HG02938 (cell line): ENCODE data around the gene CRTC2.
A peak's percentile ranks its signal among the peaks of the same experiment; 100 is the strongest.
"Not testable (repeated sequence)": the region's sequence is repeated elsewhere in the genome, so short reads cannot be mapped to it uniquely, and the experiment has no call there.

Source experiments
- ATAC-seq: cut with Tn5 transposase; IDR thresholded peaks from one replicate; pipeline ENCODE4 v1.9.1; 2021; ENCODE audit warnings: mild to moderate bottlenecking, moderate library complexity; ENCODE audit not compliant: unreplicated experiment

Gene CRTC2

GRCh38 chr1:153958111-153958960 lies at the start of gene CRTC2:
Gene CRTC2 (minus strand): TSS chr1:153958612. CDS start chr1:153958497, 115 bp downstream.
- peak; percentile 79 for ATAC-seq

GRCh38 chr1:154006136-154006535 lies 47.7 kb upstream of the CRTC2 start:
- no peak for ATAC-seq

DNA sequence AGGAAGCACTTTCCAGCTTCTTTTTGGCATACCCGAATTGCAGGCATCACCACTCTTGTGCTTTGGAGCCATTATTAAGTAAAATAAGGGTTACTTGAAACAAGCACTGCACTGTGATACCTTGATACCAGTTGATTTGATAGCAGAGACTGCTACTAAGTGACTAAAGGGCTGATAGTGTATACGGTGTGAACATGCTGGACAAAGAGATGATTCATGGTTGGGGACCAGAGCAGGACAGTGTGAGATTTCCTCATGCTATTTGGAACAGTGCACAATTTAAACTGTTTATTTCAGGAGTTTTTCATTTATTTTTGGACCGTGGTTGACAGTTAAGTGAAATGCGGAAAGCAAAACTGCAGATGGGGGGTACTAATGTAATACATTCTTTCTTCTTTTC lies 42.0 kb upstream of the CRTC2 start:
- no peak for ATAC-seq

DNA sequence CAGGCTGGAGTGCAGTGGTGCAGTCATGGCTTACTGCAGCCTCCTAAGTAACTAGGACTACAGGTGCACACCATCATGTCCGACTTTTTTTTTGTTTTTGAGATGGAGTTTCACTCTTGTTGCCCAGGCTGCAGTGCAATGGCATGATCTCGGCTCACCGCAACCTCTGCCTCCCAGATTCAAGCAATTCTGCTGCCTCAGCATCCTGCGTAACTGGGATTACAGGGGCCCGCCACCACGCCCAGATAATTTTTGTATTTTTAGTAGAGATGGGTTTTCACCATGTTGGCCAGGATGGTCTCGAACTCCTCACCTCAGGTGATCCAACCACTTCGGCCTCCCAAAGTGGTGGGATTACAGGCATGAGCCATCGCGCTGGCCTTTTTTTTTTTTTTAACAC lies 38.5 kb upstream of the CRTC2 start:
- ATAC-seq, result not testable (repeated sequence)

DNA sequence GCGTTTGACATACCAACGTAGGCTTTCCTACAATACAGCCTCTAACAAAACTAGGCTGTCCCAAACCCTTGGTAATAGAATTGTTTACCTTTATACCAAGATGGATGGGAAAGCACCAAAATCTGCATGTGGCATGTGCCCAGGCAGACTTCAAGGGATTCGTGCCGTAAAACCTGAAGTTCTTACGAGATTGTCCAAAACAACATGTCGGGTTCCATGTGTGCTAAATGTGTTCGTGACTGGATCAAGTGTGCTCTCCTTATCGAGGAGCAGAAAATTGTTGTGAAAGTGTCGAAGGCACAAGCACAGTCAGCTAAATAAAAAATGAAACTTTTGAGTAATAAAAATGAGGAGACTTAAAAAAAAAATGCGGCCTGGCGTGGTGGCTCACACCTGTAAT lies 37.2 kb upstream of the CRTC2 start:
- ATAC-seq, result no peak

- ATAC-seq, result no peak
These were observed 36.8 kb upstream of the CRTC2 start for GRCh38 chr1:153995202-153995601.

DNA sequence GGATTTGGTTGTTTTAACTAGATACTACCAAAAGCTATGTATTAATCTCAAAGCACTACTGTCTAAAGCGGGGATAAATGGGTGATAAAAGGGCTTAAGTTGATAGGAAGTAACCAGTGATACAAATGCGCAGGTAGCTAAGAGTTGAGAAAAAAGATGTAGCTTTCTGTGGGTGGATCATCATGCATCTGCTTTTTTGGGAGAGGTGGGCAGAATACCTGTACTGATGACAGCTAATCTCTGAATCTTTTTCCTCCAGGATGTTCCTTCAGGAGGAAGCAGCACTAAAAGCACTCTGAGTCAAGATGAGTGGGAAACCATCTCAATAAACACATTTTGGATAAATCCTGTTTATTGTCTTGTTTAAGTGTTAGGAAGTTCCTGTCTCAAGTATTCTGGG lies 33.4 kb upstream of the CRTC2 start:
- ATAC-seq, result no peak

DNA sequence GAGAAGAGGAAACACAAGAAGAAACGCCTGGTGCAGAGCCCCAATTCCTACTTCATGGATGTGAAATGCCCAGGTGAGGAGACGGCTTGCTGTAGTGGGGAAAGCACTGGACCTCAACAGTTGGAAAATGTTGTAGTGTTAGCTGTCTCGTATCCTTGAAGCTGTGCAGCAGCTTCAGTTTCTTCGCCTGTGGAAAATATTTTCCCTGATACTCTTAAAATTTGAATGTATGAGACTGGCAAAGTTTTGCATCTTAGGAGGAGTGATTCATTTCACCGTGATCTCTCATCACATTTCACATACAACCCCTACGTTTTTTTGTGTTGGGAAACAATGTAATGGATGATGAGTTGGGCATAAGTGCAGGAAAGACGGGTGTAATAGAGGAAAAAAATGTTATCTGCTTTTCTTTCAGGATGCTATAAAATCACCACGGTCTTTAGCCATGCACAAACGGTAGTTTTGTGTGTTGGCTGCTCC lies 32.8 kb upstream of the CRTC2 start:
- ATAC-seq, result no peak

- peak; percentile 57 for ATAC-seq
These were observed 32.2 kb upstream of the CRTC2 start, which contains the start of gene RPS27 for GRCh38 chr1:153990468-153991150. Gene RPS27 (plus strand): TSS chr1:153990762. CDS start chr1:153990797, 35 bp downstream.

DNA sequence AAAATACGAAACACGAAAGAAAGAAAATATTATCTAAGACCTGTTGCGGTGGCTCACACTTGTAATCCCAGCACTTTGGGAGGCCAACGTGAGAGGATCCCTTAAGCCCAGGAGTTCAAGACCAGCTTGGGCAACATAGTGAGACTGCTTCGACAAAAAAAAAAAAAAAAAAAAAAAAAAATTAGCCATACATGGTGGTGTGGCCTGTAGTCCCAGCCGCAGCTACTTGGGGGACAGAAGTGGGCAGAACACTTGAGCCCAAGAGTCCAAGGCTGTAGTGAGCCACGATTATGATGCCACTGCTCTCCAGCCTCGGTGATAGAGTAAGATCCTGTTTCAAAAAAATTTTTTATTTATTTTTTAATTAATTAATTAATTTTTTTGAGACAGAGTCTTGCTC lies 29.2 kb upstream of the CRTC2 start:
- ATAC-seq, result no peak

DNA sequence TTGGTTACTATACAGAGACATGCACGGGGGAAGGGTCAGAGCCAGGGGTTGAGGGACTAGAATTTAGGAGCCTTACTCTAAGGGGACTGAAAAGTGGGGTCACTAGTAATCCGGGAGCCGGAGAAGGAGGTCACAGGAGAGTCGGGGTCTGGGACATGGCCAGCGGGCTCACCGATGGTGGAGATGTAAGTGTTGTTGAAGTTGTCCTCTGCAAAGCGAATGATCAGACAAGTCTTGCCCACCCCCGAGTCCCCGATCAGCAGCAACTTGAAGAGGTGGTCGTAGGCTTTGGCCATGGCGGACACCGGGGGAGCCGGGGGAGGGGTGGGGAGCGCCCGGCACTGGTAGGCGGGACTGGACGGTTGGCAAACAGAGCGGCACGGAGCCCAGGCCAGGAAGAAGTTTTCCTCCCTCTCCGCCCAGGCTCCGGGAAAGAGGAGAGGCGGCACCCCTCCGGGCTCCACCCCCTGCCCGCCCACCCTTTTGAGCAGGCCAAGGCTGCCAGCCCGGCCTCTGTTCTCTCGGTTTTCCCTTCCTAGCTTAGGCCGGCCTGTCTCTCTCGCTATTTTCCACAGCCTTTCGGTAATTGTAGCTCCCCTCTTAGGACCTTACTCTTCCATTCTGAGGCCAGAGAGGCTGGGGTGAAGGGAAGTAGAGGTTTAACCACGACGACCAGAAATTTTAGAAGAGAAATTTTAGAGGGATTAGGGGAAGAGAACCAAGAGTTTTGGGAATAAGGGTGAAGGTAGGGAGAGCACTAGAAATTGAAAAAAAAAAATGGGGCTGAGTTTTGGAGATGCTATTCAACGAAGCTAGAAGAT lies 27.7 kb upstream of the CRTC2 start, which contains the start of gene RAB13:
TSS of gene RAB13 (minus strand) at position 399 of the 821 bp plus-strand sequence. CDS start at position 296, 103 bp downstream.
- no peak for ATAC-seq

DNA sequence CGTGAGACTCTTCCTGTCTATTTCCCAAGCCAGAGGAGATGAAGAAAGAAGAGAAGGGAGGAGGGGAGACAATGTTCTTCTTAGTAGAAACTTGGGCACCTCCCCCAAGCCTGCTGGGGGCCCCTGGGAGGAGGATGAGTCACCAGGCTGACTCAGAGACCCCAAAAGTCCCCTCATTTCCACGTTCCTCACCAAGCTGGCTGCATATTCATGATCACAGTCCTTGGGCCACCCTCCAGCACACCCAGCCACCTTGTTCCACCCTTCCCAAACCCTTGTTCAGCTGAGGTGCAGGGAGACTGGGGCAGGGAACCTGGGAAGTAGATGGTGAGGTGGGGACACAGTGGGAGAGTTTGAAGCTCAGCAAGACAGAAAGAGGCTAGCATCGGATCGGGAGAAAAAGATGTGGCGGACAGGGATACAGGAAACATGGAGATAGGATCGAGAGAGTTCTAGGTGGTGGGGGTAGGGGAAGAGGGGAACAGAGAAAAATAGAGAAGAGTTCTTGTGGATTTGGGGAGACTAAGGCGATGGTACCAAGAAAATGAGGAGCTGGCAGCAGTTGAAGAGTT lies 27.0 kb upstream of the CRTC2 start:
- no peak for ATAC-seq

- ATAC-seq, result no peak
These were observed 25.9 kb upstream of the CRTC2 start for GRCh38 chr1:153984123-153984894.

DNA sequence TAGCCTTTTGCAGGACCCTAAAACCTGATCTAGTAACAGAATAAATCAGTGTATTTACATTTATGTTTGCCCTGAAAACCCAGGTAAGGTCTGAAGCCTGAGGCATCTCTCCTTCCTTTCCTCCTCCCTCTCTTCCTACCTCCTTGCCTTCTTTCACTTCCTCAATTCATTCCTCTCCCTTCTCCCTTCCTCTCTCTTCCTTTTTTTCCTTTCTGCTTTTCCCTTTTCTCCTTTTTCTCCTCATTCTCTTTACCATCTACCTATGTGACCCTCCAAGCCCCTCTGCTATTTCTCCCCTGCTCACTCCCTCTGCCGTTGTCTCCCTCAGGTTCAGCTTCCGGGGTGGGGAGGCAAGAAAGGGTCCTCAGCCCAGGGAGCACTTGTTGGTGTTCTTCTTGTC lies 23.3 kb upstream of the CRTC2 start:
- not testable (repeated sequence) for ATAC-seq

- ATAC-seq, result not testable (repeated sequence)
These were observed 20.7 kb upstream of the CRTC2 start for GRCh38 chr1:153979091-153979490.

DNA sequence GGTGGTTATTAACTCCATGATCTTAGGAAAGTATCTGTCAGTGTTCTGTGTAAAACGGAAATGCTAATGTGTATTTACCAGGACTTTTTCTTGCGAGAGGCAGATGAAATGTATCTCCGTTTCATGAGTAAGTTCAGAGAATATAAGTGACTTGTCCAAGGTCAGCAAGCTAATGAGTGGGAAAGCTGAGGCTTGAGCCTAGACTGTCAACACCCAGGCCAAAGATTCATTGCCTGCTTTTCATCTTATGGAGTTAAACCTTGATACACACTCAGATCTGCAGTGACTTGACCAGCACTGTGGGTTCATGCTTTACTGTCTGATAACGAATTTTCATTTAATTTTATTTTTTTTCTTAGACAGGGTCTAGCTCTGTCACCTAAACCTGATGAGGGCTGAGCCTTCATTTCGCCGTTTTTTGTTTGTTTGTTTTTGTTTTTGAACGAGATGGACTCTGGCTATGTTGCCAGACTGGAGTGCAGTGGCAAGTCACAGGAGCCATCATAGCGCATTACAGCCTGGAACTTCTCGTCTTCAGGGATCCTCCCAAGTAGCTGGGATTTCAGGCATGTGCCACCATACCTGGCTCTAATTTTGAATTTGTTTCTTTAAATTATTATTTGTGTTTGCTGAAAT lies 20.0 kb upstream of the CRTC2 start:
- ATAC-seq, result no peak

DNA sequence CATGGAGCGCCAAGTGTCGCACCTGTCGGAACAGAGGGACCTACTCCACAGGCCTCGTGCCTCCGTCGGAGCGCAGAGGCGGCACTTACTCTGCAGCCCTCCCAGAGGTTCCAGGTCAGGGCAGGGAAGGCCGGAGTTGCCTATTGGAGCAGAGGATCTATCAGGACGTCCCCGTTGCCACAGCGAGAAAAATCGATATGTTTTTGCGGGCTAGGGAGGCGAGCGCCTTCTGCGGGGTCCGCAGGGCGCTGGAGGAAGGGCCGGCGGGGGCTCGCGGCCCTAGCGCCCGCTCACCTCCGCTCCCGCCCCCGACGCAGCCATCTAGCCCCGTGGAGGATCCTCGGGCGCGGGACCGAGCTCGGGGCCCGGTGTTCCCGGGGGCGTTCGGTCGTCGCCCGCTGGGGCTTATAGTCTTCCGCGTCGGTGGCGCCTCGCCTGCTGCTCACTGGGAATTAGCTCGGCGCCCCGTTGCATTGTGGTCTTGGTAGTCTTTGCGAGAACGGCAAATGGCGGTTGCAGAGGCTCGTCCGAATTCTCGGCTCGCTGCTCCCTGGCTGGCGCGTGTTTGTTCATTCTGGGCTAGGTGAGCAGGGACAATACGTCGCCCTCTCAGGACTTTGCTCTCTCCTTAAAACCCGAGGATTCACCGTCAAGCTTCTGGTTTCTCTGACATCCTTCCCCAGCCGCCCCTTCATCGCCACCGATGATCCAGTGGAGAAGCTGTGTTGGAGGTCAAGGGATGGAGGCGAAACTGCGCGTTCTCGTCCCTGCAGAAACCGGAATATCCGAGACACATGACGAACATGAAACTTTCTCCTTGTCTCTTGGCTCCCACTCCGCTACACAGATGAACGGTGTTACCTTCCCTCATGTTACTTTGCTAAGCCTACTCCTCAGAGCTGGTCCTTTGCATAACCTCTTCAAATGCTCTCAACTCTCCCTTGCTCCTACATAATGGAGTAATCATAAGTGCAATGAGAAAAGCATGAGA lies 19.1 kb upstream of the CRTC2 start, which contains the start of gene JTB:
TSS of gene JTB (minus strand) at position 425 of the 991 bp plus-strand sequence. CDS start at position 3, 422 bp downstream.
- peak; percentile 78 for ATAC-seq

- no peak for ATAC-seq
These were observed 18.4 kb upstream of the CRTC2 start for GRCh38 chr1:153976819-153977249.
